ENCODE data around the gene CASP5.

Gene CASP5

GRCh38 chr11:104967534-104968354 is 55.2 kb downstream of the CASP5 start:
- no peak for DNase-seq (ENCODE audit: low read depth)

- DNase-seq (ENCODE audit: low read depth): no peak
Measured at GRCh38 chr11:104965735-104966134, 57.2 kb downstream of the CASP5 start.

DNA sequence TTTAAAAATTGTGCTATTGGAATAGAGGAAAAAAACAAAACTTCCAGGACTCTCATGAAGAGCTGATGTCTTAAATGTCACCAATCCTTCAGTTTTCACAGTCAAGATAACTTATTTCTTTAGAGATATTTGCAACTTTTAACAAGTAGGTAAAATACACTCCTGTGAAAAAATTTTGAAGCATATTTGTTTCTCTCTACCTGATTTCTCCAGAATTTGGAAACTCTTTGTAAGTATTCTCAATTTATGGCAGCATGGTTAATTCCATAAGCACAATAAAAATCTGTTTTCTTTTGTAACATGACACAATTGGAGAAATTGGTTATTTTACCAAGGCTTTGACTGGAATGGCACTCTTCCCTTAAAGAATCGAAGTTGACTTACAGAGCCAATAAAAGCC is 58.7 kb downstream of the CASP5 start:
- DNase-seq (ENCODE audit: low read depth): no peak

DNA sequence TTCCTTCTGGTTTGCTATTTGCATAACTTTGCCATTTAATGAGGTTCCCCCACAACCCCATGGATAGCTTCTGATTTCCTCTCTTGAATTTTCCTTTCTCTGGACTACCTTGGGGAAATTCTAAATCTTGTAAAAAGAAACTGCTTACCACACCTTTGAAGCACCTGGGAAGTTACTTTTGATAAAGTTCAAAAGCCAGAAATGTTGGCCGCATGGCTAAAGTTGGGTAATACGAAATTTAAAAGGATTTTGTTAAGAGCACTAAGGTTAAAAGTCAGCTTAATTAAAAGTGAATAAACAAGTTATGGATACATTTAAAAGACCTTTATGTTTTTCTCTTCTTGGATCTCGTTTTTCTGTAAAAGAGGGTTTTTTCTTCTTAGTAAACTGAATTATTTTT is 60.1 kb downstream of the CASP5 start:
- DNase-seq (ENCODE audit: low read depth): no peak

- DNase-seq (ENCODE audit: low read depth): no peak
Measured at GRCh38 chr11:104957280-104957679, 65.7 kb downstream of the CASP5 start.

GRCh38 chr11:104956528-104956927 is 66.4 kb downstream of the CASP5 start:
- no peak for DNase-seq (ENCODE audit: low read depth)

GRCh38 chr11:104946907-104947306 is 76.1 kb downstream of the CASP5 start:
- DNase-seq (ENCODE audit: low read depth): no peak

All from stimulated activated CD8-positive, alpha-beta memory T cell treated with anti-CD3 and anti-CD28 coated beads, Interleukin-7, amount 100 ng/mL, for 24 hours (primary cell).